Neuronal stem cell (in vitro differentiated cells): ENCODE results near the gene SLC2A13.
A peak's percentile ranks its signal among the peaks of the same experiment; 100 is the strongest.
"Not testable (repeated sequence)": the region's sequence is repeated elsewhere in the genome, so short reads cannot be mapped to it uniquely, and the experiment has no call there.

ENCODE experiments used
- DNase-seq: peaks from one replicate; pipeline ENCODE4 v3.0.0-alpha.2; 2013; ENCODE audit warnings: low spot score
- H2AFZ ChIP-seq: one replicate; pipeline ENCODE4 v1.6.1; 2013; ENCODE audit warnings: mild to moderate bottlenecking, low read length, inconsistent platforms
- H2AK5ac ChIP-seq: 2 replicates; pipeline ENCODE4 v1.6.1; 2013; ENCODE audit warnings: low read depth, mild to moderate bottlenecking, inconsistent platforms, low read length, moderate library complexity, mixed read lengths
- H2BK120ac ChIP-seq: 2 replicates; pipeline ENCODE4 v1.6.1; 2013; ENCODE audit warnings: low read depth, mild to moderate bottlenecking, inconsistent platforms, low read length, moderate library complexity, mixed read lengths
- H2BK12ac ChIP-seq: one replicate; pipeline ENCODE4 v1.6.1; 2013; ENCODE audit warnings: low read length, inconsistent platforms
- H2BK15ac ChIP-seq: 2 replicates; pipeline ENCODE4 v1.6.1; 2013; ENCODE audit warnings: mild to moderate bottlenecking, low read length, inconsistent platforms, mixed read lengths
- H2BK5ac ChIP-seq: one replicate; pipeline ENCODE4 v1.6.1; 2013; ENCODE audit warnings: inconsistent platforms, mild to moderate bottlenecking, low read length, moderate library complexity
- H3K14ac ChIP-seq: one replicate; pipeline ENCODE4 v1.6.1; 2013; ENCODE audit warnings: low read length, inconsistent platforms
- H3K18ac ChIP-seq: 2 replicates; pipeline ENCODE4 v1.6.1; 2013; ENCODE audit warnings: low read length, inconsistent platforms
- H3K23ac ChIP-seq: 2 replicates; pipeline ENCODE4 v1.6.1; 2013; ENCODE audit warnings: low read depth, mild to moderate bottlenecking, mixed read lengths, low read length, inconsistent platforms; ENCODE audit not compliant: poor library complexity
- H3K27ac ChIP-seq: replicated peaks from 3 replicates; pipeline ENCODE4 v1.5.1; 2013; ENCODE audit warnings: low read length, inconsistent platforms
- H3K27me3 ChIP-seq, 3 experiments: 2 replicates each; pipeline ENCODE4 v1.6.1; 2013; ENCODE audit warnings: low read length in 3 of 3, mild to moderate bottlenecking in 2 of 3, inconsistent platforms in 1 of 3, low read depth in 1 of 3, mixed read lengths in 1 of 3, moderate library complexity in 1 of 3; ENCODE audit not compliant: control insufficient read depth in 3 of 3, insufficient read depth in 3 of 3
- H3K36me3 ChIP-seq, 2 donors: replicated peaks in 1 of 2; 2 replicates each; pipeline ENCODE4 v1.6.1; 2013; ENCODE audit warnings: low read length in 2 of 2; ENCODE audit not compliant: control insufficient read depth in 2 of 2, insufficient read depth in 2 of 2
- H3K4ac ChIP-seq: 2 replicates; pipeline ENCODE4 v1.6.1; 2013; ENCODE audit warnings: inconsistent platforms, mild to moderate bottlenecking, low read length, moderate library complexity
- H3K4me1 ChIP-seq, 2 donors: 1 replicate in 1 of 2; 2 replicates in 1 of 2; pipeline ENCODE4 v1.6.1; 2013; ENCODE audit warnings: low read length in 2 of 2, low read depth in 1 of 2; ENCODE audit not compliant: control insufficient read depth in 2 of 2, insufficient read depth in 1 of 2
- H3K4me2 ChIP-seq: one replicate; pipeline ENCODE4 v1.6.1; 2013; ENCODE audit warnings: mild to moderate bottlenecking, low read length, inconsistent platforms; ENCODE audit not compliant: insufficient read depth, poor library complexity, severe bottlenecking
- H3K4me3 ChIP-seq, 2 donors: 2 replicates each; pipeline ENCODE4 v1.5.1; 2013; ENCODE audit warnings: low read length in 2 of 2, mild to moderate bottlenecking in 2 of 2, inconsistent platforms in 1 of 2, moderate library complexity in 1 of 2
- H3K79me1 ChIP-seq: one replicate; pipeline ENCODE4 v1.6.1; 2013; ENCODE audit warnings: low read depth, mild to moderate bottlenecking, inconsistent platforms, low read length, moderate library complexity
- H3K9ac ChIP-seq: one replicate; pipeline ENCODE4 v1.6.1; 2013; ENCODE audit warnings: mild to moderate bottlenecking, low read depth, low read length, inconsistent platforms; ENCODE audit not compliant: poor library complexity
- H3K9me3 ChIP-seq, 2 donors: replicated peaks in 1 of 2; 2 replicates each; pipeline versions ENCODE3 to v1.6.1; 2013; ENCODE audit warnings: low read length in 2 of 2, mild to moderate bottlenecking in 2 of 2, inconsistent platforms in 1 of 2, low read depth in 1 of 2, mixed read lengths in 1 of 2, moderate library complexity in 1 of 2; ENCODE audit not compliant: control insufficient read depth in 2 of 2, insufficient read depth in 1 of 2
- H4K8ac ChIP-seq: one replicate; pipeline ENCODE4 v1.6.1; 2013; ENCODE audit warnings: low read depth, mild to moderate bottlenecking, inconsistent platforms, low read length, moderate library complexity
- H4K91ac ChIP-seq: one replicate; pipeline ENCODE4 v1.6.1; 2013; ENCODE audit warnings: low read length, low read depth, mild to moderate bottlenecking, inconsistent platforms; ENCODE audit not compliant: poor library complexity
- WGBS, 2 donors: extraction: QIAGEN DNeasy Blood & Tissue Kit; methylation state at CpG; one replicate each; pipeline ENCODE4 v1.1.7; 2013; ENCODE audit warnings: missing lambda C conversion rate in 2 of 2, mixed read lengths in 1 of 2; ENCODE audit not compliant: insufficient read length in 2 of 2, insufficient replicate concordance in 1 of 2; ENCODE audit errors: extremely low coverage in 2 of 2; 5-methylcytosine and 5-hydroxymethylcytosine counted together

The SLC2A13 gene

DNA sequence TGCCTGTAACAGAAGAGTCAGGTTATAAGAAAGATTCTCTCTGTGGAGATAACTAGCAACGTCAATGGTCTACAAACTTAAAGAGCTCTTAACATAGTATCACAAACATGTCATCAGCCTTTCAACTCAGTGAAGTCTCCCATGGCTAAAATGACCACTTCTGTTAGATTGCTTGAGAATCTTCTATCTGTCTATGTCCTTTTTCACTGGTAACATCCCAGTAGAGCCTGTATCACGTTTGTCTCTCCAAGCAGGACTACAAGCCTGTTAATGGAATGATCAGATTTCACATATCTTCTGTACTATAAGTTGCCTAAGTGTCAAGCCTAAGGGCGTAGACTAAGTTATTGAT is 50.7 kb downstream of the SLC2A13 start:
- Histone ChIP-seq H2BK5ac (no peak overlapping the region), H3K27ac (no peak overlapping the region), H3K79me1 (no peaks in the 10 kb centered on the region), H3K27me3 (no peaks in the 10 kb centered on the region), H3K9ac (no peak overlapping the region), H3K14ac (no peak overlapping the region), H3K4me1 (peaks cover 1 to 9% of the 10 kb centered on the region in 2 donors), H4K8ac (no peak overlapping the region), H2BK120ac (no peak overlapping the region), H3K36me3 (no peaks in the 10 kb centered on the region), H4K91ac (no peak overlapping the region), H2AK5ac (no peak overlapping the region), H3K23ac (no peak overlapping the region), H3K18ac (no peak overlapping the region), H3K4me2 (no peak overlapping the region), H3K4me3 (no peak overlapping the region), H3K4ac (no peak overlapping the region), H2BK12ac (no peak overlapping the region), H3K9me3 (no peaks in the 10 kb centered on the region), H2BK15ac (no peak overlapping the region), H2AFZ (no peak overlapping the region)
- WGBS, 2 donors = no CpG with 5 or more reads among the region's 3 CpGs
- DNase-seq = no peak

DNA sequence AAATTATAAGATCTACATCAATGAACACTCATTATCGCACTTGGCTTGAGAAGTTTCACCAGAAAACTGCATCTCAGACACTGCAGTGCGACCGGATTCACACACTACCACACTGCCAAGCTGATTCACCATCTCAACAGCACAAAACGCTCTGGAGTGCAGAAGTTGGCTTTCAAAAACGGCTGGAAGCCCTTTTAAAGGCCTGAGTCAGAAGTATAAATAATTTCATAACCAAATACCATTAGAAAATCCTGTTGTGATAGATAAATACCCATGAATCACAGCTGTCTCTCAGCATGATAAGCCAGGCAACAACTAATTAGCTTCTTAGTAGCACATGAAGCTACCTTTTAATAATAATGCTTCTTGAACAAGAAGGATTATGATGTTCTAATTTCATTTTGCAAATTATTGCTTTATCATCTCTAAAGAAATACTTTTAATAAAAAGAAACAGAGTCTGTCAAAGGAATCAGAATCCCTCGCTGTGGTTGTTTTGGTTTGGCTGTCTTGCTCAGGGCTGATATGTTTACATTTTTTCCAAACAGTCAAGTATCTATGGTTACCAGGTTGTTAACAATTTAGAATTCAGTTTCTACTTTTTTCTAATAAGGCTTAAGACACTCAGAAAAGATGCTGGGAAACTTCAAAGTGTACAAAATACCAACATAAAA is 51.2 kb downstream of the SLC2A13 start:
- Histone ChIP-seq H3K14ac (no peak overlapping the region), H2BK5ac (no peak overlapping the region), H3K36me3 (no peaks in the 10 kb centered on the region), H3K4me2 (no peak overlapping the region), H3K9me3 (no peaks in the 10 kb centered on the region), H3K27ac (no peak overlapping the region), H2AFZ (peak overlapping the region; percentile 63), H2BK120ac (no peak overlapping the region), H3K18ac (no peak overlapping the region), H3K4me3 (no peak overlapping the region), H2BK12ac (no peak overlapping the region), H3K4me1 (peaks cover 1 to 9% of the 10 kb centered on the region in 2 donors), H2BK15ac (no peak overlapping the region), H3K27me3 (no peaks in the 10 kb centered on the region), H2AK5ac (no peak overlapping the region), H3K79me1 (no peaks in the 10 kb centered on the region), H3K4ac (no peak overlapping the region), H4K91ac (no peak overlapping the region), H4K8ac (no peak overlapping the region), H3K9ac (no peak overlapping the region), H3K23ac (no peak overlapping the region)
- WGBS, 2 donors = no CpG with 5 or more reads among the region's 6 CpGs
- DNase-seq = no peak

DNA sequence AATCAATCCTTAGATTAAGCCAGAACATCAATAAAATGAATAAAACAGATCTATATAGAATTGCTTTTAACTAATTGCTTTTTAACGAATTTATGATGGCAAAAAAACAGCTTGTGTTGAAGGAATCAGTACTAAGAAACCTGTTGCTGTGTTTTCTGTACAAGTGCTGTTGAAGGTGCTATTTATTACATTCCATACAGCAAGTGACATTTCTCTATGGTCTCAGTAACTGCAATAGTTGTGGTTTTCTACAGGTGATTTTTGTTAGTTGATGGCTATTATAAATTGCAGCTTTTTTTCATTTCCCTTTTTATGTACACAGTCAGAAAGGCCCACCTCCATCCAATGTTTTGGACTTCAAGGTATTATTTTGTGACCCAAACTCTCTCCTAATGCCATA is 56.6 kb downstream of the SLC2A13 start:
- Histone ChIP-seq H2BK5ac (no peak overlapping the region), H3K36me3 (no peaks in the 10 kb centered on the region), H3K9me3 (no peaks in the 10 kb centered on the region), H3K14ac (no peak overlapping the region), H2BK12ac (no peak overlapping the region), H3K27ac (no peak overlapping the region), H3K9ac (no peak overlapping the region), H3K23ac (no peak overlapping the region), H3K18ac (no peak overlapping the region), H3K4me3 (no peak overlapping the region), H3K4me1 (no peaks in the 10 kb centered on the region), H2AFZ (no peak overlapping the region), H3K27me3 (no peaks in the 10 kb centered on the region), H3K79me1 (no peaks in the 10 kb centered on the region), H4K8ac (no peak overlapping the region), H2BK15ac (no peak overlapping the region), H2AK5ac (no peak overlapping the region), H3K4ac (no peak overlapping the region), H4K91ac (no peak overlapping the region), H2BK120ac (no peak overlapping the region), H3K4me2 (no peak overlapping the region)
- no peak for DNase-seq
- WGBS, 2 donors = no CpG with 5 or more reads among the region's 1 CpG

DNA sequence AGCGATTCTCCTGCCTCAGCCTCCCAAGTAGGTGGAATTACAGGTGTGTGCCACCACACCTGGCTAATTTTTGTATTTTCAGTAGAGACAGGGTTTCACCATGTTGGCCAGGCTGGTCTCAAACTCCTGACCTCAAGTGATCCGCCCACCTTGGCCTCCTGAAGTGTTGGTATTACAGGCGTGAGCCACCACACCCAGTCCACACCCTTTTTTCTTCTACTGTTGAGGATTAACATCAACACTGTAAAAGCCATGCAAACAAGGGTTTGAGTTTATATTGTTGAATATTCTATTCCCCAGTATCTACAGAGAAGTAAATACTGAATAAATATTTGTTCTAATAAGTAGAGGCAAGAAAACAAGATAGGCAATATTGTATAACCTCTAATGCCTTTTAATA is 58.9 kb downstream of the SLC2A13 start:
- not testable (repeated sequence) for H3K23ac ChIP-seq, H2BK15ac ChIP-seq, H3K14ac ChIP-seq, H2BK12ac ChIP-seq, H3K4me1 ChIP-seq, H3K36me3 ChIP-seq, H2AFZ ChIP-seq, H4K91ac ChIP-seq, H2BK120ac ChIP-seq, H4K8ac ChIP-seq, H2AK5ac ChIP-seq, DNase-seq, H3K4me2 ChIP-seq, H3K4ac ChIP-seq, H3K9ac ChIP-seq, H2BK5ac ChIP-seq, H3K4me3 ChIP-seq, H3K9me3 ChIP-seq, H3K79me1 ChIP-seq, H3K27me3 ChIP-seq, H3K18ac ChIP-seq, H3K27ac ChIP-seq
- no CpG with 5 or more reads among the region's 3 CpGs for WGBS, 2 donors
